ENCODE data around the gene GAS7.
"Not testable (repeated sequence)": the region's sequence is repeated elsewhere in the genome, so short reads cannot be mapped to it uniquely, and the experiment has no call there.

Gene GAS7

GRCh38 chr17:10042589-10043244 lies 155.7 kb downstream of the GAS7 start:
- no peak for DNase-seq

GRCh38 chr17:10041916-10042588 lies 156.4 kb downstream of the GAS7 start:
- no peak for DNase-seq

GRCh38 chr17:10041287-10041612 lies 157.2 kb downstream of the GAS7 start:
- DNase-seq, result no peak

GRCh38 chr17:10036511-10037061 lies 161.8 kb downstream of the GAS7 start:
- no peak for DNase-seq

GRCh38 chr17:10035885-10036284 lies 162.5 kb downstream of the GAS7 start:
- DNase-seq, result no peak

GRCh38 chr17:10034719-10035475 lies 163.5 kb downstream of the GAS7 start:
- no peak for DNase-seq

- DNase-seq, result no peak
These were observed 164.4 kb downstream of the GAS7 start for GRCh38 chr17:10033959-10034358.

GRCh38 chr17:10033449-10033848 lies 165.0 kb downstream of the GAS7 start:
- DNase-seq, result no peak

GRCh38 chr17:10032118-10032852 lies 166.1 kb downstream of the GAS7 start:
- DNase-seq, result no peak

GRCh38 chr17:10031606-10032005 lies 166.8 kb downstream of the GAS7 start:
- no peak for DNase-seq

- DNase-seq, result no peak
These were observed 167.3 kb downstream of the GAS7 start for GRCh38 chr17:10031127-10031526.

GRCh38 chr17:10029129-10029528 lies 169.3 kb downstream of the GAS7 start:
- no peak for DNase-seq

GRCh38 chr17:10025976-10026901 lies 172.2 kb downstream of the GAS7 start:
- DNase-seq, result no peak

GRCh38 chr17:10025224-10025623 lies 173.2 kb downstream of the GAS7 start:
- DNase-seq, result no peak

GRCh38 chr17:10022416-10022815 lies 176.0 kb downstream of the GAS7 start:
- no peak for DNase-seq

GRCh38 chr17:10021272-10021984 lies 177.0 kb downstream of the GAS7 start:
- DNase-seq, result no peak

- no peak for DNase-seq
These were observed 178.4 kb downstream of the GAS7 start for GRCh38 chr17:10019941-10020451.

- DNase-seq, result no peak
These were observed 179.9 kb downstream of the GAS7 start for GRCh38 chr17:10018461-10018891.

GRCh38 chr17:10016958-10017570 lies 181.3 kb downstream of the GAS7 start:
- not testable (repeated sequence) for DNase-seq

GRCh38 chr17:10013365-10014112 lies 184.9 kb downstream of the GAS7 start:
- no peak for DNase-seq

All from NCI-H1436 (cell line).